HL-60 (cell line): ENCODE results near the gene MVP.

Experiments used
- DNase-seq, 2 experiments: peaks; one replicate each; pipeline ENCODE4 v3.0.0-alpha.2; 2010 to 2020; ENCODE audit warnings: low read depth in 1 of 2, low spot score in 1 of 2
- H3K27ac ChIP-seq: fragments of 250-450 bp; sonication (Bioruptor Pico); replicated peaks from 2 replicates; pipeline ENCODE4 v1.5.1; 2020; ENCODE audit warnings: mild to moderate bottlenecking, moderate library complexity
- H3K27me3 ChIP-seq: fragments of 250-450 bp; sonication (Bioruptor Pico); 2 replicates; pipeline ENCODE4 v1.5.1; 2021; ENCODE audit warnings: mild to moderate bottlenecking, moderate library complexity; ENCODE audit not compliant: insufficient read depth, poor library complexity, severe bottlenecking
- H3K4me3 ChIP-seq: replicated peaks from 2 replicates; pipeline ENCODE4 v1.5.1; 2011; ENCODE audit warnings: mild to moderate bottlenecking, control low read depth, low read length; ENCODE audit not compliant: insufficient read depth
- CTCF ChIP-seq: IDR thresholded peaks from one replicate; pipeline ENCODE4 v1.5.1; 2011; ENCODE audit warnings: low read length, control low read depth, inconsistent platforms; ENCODE audit not compliant: insufficient read depth
- GABPA ChIP-seq: IDR thresholded peaks from 2 replicates; pipeline ENCODE4 v1.6.1; 2012; ENCODE audit warnings: low read depth
- POLR2AphosphoS5 ChIP-seq: IDR thresholded peaks from 2 replicates; pipeline ENCODE4 v1.6.1; 2012; ENCODE audit warnings: low read depth
- REST ChIP-seq: IDR thresholded peaks from 2 replicates; pipeline ENCODE4 v1.6.1; 2012; ENCODE audit warnings: low read depth; ENCODE audit not compliant: insufficient replicate concordance
- SPI1 ChIP-seq: IDR thresholded peaks from 2 replicates; pipeline ENCODE4 v1.6.1; 2012; ENCODE audit warnings: low read depth, mild to moderate bottlenecking, borderline replicate concordance

MVP gene

DNA sequence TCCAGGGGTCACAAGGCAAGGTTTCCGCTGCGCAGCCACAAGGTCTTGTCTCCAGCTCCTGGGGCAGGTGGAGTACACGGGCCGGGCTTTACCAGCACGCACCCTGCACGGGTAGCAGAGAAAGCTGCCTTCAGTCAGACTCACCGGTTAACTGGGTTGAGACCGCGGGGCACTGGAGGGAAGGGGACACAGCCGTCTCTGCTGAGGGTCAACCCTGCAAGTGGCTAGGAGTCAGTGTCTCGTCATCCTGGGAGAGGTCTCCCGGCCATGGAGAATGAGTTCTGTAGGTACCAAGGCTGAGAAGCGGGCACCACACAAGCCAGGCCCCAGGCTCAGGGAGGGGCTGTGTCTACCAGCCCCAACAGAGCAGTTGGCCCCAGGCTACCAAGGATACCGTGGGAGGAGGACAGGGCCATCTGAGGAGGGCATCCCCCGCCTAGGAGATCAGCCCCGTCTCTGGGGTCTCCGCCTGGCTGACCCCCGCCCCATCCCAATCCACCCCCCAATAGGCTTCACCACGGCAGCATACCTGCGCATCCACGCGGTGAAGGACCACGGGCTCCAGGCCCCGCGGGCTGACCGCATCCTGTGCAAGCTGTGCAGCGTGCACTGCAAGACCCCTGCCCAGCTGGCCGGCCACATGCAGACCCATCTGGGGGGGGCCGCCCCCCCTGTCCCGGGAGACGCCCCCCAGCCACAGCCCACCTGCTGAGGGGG lies 11.1 kb upstream of the MVP start:
- peak in 1 of 2 experiments; percentile 24 for DNase-seq
- Histone ChIP-seq H3K27me3 (no peaks in the 10 kb centered on the region), H3K27ac (peak overlapping the region; percentile 90), H3K4me3 (peak overlapping the region; percentile 56)
- TF ChIP-seq CTCF (no peak), GABPA (no peak), POLR2AphosphoS5 (no peak; the same call in 1 of the 2 replicates), REST (no peak), SPI1 (no peak)

- Histone ChIP-seq H3K27me3 (no peaks in the 10 kb centered on the region), H3K4me3 (peak overlapping the region; percentile 56), H3K27ac (0 out of 2 replicates have a peak overlapping the region, but pooled peaks have one; percentile 24)
- TF ChIP-seq SPI1 (peak; percentile 60), CTCF (no peak), REST (no peak), GABPA (no peak), POLR2AphosphoS5 (peak; percentile 13; the same call in 1 of the 2 replicates)
- peak in 1 of 2 experiments; percentile 64 for DNase-seq
These were observed 10.2 kb upstream of the MVP start for GRCh38 chr16:29809850-29810698.

DNA sequence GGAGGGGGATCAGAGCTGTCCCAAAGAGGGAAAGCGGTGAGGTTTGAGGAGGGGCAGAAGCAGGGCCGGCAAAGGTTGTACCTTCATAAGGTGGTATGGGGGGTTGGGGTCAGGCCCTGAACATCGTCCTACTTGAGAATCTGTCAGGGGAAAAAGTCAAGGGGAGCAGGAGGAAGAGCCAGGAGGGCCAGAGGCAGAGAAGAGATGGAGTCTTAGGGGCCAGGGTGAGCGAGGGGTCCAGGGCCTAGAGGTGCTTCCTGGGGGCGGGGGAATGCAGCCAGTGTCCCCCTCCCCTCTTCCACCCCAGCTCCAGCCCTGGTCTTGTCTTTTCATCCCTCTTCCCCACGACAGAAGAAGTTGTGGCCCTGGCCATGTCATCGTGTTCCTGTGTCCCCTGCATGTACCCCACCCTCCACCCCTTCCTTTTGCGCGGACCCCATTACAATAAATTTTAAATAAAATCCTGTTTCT lies 9.5 kb upstream of the MVP start:
- Histone ChIP-seq H3K27ac (no peak overlapping the region), H3K4me3 (no peak overlapping the region)
- DNase-seq: no peak

More for the DNA sequence above, 9.5 kb upstream of the MVP start:
- TF ChIP-seq GABPA (no peak), POLR2AphosphoS5 (no peak), SPI1 (no peak), REST (no peak), CTCF (no peak)
- no peaks in the 10 kb centered on the region for H3K27me3 ChIP-seq
